Endothelial cell (in vitro differentiated cells): ENCODE results near the gene CHST11. TPM values are rescaled to one million over a fixed set of nuclear protein-coding genes. Genes with fewer than 3 reads are reported as not detected.

ENCODE experiments used
- DNase-seq: peaks from one replicate; pipeline ENCODE4 v3.0.0; 2021; ENCODE audit warnings: low spot score
- H3K27ac Mint-ChIP-seq: one replicate; pipeline ENCODE4 v1.8.0; 2021; ENCODE audit warnings: mixed read lengths, inconsistent platforms; ENCODE audit not compliant: unreplicated experiment
- H3K27me3 Mint-ChIP-seq: one replicate; pipeline ENCODE4 v1.8.0; 2021; ENCODE audit warnings: mild to moderate bottlenecking, moderate library complexity, mixed read lengths, inconsistent platforms; ENCODE audit not compliant: unreplicated experiment
- H3K36me3 Mint-ChIP-seq: one replicate; pipeline ENCODE4 v1.8.0; 2021; ENCODE audit warnings: mild to moderate bottlenecking, low read depth, mixed read lengths, inconsistent platforms; ENCODE audit not compliant: unreplicated experiment
- H3K4me1 Mint-ChIP-seq: one replicate; pipeline ENCODE4 v1.8.0; 2021; ENCODE audit warnings: mild to moderate bottlenecking, mixed read lengths, inconsistent platforms; ENCODE audit not compliant: unreplicated experiment
- H3K4me3 Mint-ChIP-seq: one replicate; pipeline ENCODE4 v1.8.0; 2021; ENCODE audit warnings: mild to moderate bottlenecking, mixed read lengths, inconsistent platforms; ENCODE audit not compliant: unreplicated experiment
- H3K9me3 Mint-ChIP-seq: one replicate; pipeline ENCODE4 v1.8.0; 2021; ENCODE audit warnings: mixed read lengths, inconsistent platforms; ENCODE audit not compliant: unreplicated experiment
- CTCF ChIP-seq: fragments of 200-600 bp; sonication (generic); IDR thresholded peaks from one replicate; pipeline ENCODE4 v1.5.0; 2021; ENCODE audit warnings: antibody characterized with exemption; ENCODE audit not compliant: unreplicated experiment
- total RNA-seq: library from RNA; stranded (reverse); fragmentation: NEBNext Ultra II Directional; extraction: Animal tissue kit (Norgen Biotek cat#: 25700); gene quantifications from one replicate; pipeline ENCODE4 v1.2.1, GENCODE V29; 2021; ENCODE audit not compliant: unreplicated experiment

The CHST11 gene
- total RNA-seq, 1 donor from 2014 or later = 11.8 TPM

- Mint-ChIP-seq H3K36me3 (no peaks in the 10 kb centered on the region), H3K27me3 (peaks cover 4% of the 10 kb centered on the region), H3K27ac (no peak overlapping the region), H3K4me3 (no peak overlapping the region), H3K9me3 (no peaks in the 10 kb centered on the region), H3K4me1 (peaks cover 14% of the 10 kb centered on the region)
- no peak for TF ChIP-seq CTCF
- DNase-seq = no peak
Measured at GRCh38 chr12:104649921-104650320, 193.2 kb downstream of the CHST11 start.

GRCh38 chr12:104650541-104650940 is 193.8 kb downstream of the CHST11 start:
- DNase-seq = no peak
- H3K4me1 Mint-ChIP-seq = peaks cover 14% of the 10 kb centered on the region
- H3K27me3 Mint-ChIP-seq = peaks cover 4% of the 10 kb centered on the region
- no peak overlapping the region for H3K4me3 Mint-ChIP-seq
- TF ChIP-seq CTCF = no peak
- no peaks in the 10 kb centered on the region for H3K36me3 Mint-ChIP-seq
- H3K27ac Mint-ChIP-seq = no peak overlapping the region
- no peaks in the 10 kb centered on the region for H3K9me3 Mint-ChIP-seq

GRCh38 chr12:104651811-104652210 is 195.1 kb downstream of the CHST11 start:
- H3K4me1 Mint-ChIP-seq = peaks cover 20% of the 10 kb centered on the region
- no peaks in the 10 kb centered on the region for H3K36me3 Mint-ChIP-seq
- no peak for TF ChIP-seq CTCF
- no peak for DNase-seq
- H3K27ac Mint-ChIP-seq = no peak overlapping the region
- peaks cover 4% of the 10 kb centered on the region for H3K27me3 Mint-ChIP-seq
- H3K9me3 Mint-ChIP-seq = no peaks in the 10 kb centered on the region
- H3K4me3 Mint-ChIP-seq = no peak overlapping the region

GRCh38 chr12:104652358-104652757 is 195.6 kb downstream of the CHST11 start:
- no peaks in the 10 kb centered on the region for H3K9me3 Mint-ChIP-seq
- no peak overlapping the region for H3K27ac Mint-ChIP-seq
- H3K36me3 Mint-ChIP-seq = no peaks in the 10 kb centered on the region
- no peak for DNase-seq
- no peak overlapping the region for H3K4me3 Mint-ChIP-seq
- H3K27me3 Mint-ChIP-seq = peaks cover 4% of the 10 kb centered on the region
- H3K4me1 Mint-ChIP-seq = peaks cover 25% of the 10 kb centered on the region
- no peak for TF ChIP-seq CTCF

GRCh38 chr12:104652910-104653309 is 196.2 kb downstream of the CHST11 start:
- Mint-ChIP-seq H3K27me3 (peaks cover 4% of the 10 kb centered on the region), H3K36me3 (no peaks in the 10 kb centered on the region), H3K9me3 (no peaks in the 10 kb centered on the region), H3K4me3 (no peak overlapping the region), H3K4me1 (peaks cover 25% of the 10 kb centered on the region), H3K27ac (no peak overlapping the region)
- no peak for TF ChIP-seq CTCF
- no peak for DNase-seq
